NB4 (cell line): ENCODE results near the gene C5.

ENCODE experiments used
- DNase-seq: peaks from one replicate; pipeline ENCODE4 v3.0.0; 2010; ENCODE audit warnings: low read depth
- H3K4me3 ChIP-seq: one replicate; pipeline ENCODE4 v1.5.1; 2011; ENCODE audit warnings: mild to moderate bottlenecking, low read depth, low read length, moderate library complexity
- CTCF ChIP-seq: IDR thresholded peaks from one replicate; pipeline ENCODE4 v1.5.1; 2012; ENCODE audit warnings: low read depth, low read length
- MAX ChIP-seq: IDR thresholded peaks from 2 replicates; pipeline ENCODE4 v1.6.1; 2011; ENCODE audit warnings: low read depth, low read length
- MYC ChIP-seq: IDR thresholded peaks from 2 replicates; pipeline ENCODE4 v1.6.1; 2011; ENCODE audit warnings: low read depth, low read length
- POLR2A ChIP-seq: IDR thresholded peaks from 2 replicates; pipeline ENCODE4 v1.6.1; 2011; ENCODE audit warnings: mild to moderate bottlenecking; ENCODE audit not compliant: insufficient read length; ENCODE audit errors: extremely low read depth

Gene C5

GRCh38 chr9:120931231-120932085 lies 118.6 kb downstream of the C5 start:
- TF ChIP-seq MYC (no peak), MAX (no peak), CTCF (no peak), POLR2A (no peak)
- peak; percentile 70 for DNase-seq
- no peak overlapping the region for H3K4me3 ChIP-seq

- TF ChIP-seq MAX = no peak
- no peak for TF ChIP-seq POLR2A
- no peak for TF ChIP-seq CTCF
- TF ChIP-seq MYC = no peak
- no peak for DNase-seq
- peak overlapping the region; percentile 21 for H3K4me3 ChIP-seq
These were observed 120.8 kb downstream of the C5 start for GRCh38 chr9:120929229-120929791.

- TF ChIP-seq CTCF (no peak), POLR2A (peak; percentile 46)
- H3K4me3 ChIP-seq = peak overlapping the region; percentile 21
- peak; percentile 78 for DNase-seq
These were observed 121.4 kb downstream of the C5 start for GRCh38 chr9:120928483-120929228.

GRCh38 chr9:120928015-120928482 lies 122.0 kb downstream of the C5 start:
- TF ChIP-seq MAX = no peak
- no peak for DNase-seq
- peak overlapping the region; percentile 21 for H3K4me3 ChIP-seq

GRCh38 chr9:120927269-120928014 lies 122.6 kb downstream of the C5 start:
- peak; percentile 37 for DNase-seq
- TF ChIP-seq MAX (no peak), POLR2A (no peak), MYC (no peak), CTCF (no peak)
- no peak overlapping the region for H3K4me3 ChIP-seq
